ENCODE measurements around the gene FAM180B. TPM values are rescaled to one million over a fixed set of nuclear protein-coding genes. Genes with fewer than 3 reads are reported as not detected.
"Not testable (repeated sequence)": the region's sequence is repeated elsewhere in the genome, so short reads cannot be mapped to it uniquely, and the experiment has no call there.

The FAM180B gene
- total RNA-seq, 1 donor from 2014 or later = 0.31 TPM

DNA sequence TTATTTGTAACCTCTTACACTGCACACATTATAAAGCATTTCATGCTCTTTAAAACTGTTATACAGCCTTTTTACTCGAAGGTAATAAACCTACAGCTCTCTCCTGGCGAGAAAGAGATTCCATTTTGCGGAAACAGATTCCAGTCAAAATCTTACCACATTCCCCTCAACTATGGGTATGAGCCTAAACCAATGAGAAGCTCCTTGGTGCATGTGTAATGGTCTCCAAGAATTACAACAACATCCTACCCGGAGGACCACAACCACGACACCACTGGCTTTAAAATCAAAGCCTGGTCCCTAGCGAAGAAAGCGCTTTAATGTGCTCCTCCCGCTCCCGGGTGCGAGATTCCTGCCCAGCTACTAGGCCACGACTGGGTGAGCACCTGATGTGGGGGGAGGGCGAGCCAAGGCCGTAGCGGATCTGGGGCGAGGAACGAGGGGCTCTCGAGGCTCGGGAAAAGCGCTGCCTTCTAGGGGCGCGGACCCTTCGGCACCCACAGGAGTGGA, 34.4 kb upstream of the FAM180B start:
- TF ChIP-seq, protein P1, sequence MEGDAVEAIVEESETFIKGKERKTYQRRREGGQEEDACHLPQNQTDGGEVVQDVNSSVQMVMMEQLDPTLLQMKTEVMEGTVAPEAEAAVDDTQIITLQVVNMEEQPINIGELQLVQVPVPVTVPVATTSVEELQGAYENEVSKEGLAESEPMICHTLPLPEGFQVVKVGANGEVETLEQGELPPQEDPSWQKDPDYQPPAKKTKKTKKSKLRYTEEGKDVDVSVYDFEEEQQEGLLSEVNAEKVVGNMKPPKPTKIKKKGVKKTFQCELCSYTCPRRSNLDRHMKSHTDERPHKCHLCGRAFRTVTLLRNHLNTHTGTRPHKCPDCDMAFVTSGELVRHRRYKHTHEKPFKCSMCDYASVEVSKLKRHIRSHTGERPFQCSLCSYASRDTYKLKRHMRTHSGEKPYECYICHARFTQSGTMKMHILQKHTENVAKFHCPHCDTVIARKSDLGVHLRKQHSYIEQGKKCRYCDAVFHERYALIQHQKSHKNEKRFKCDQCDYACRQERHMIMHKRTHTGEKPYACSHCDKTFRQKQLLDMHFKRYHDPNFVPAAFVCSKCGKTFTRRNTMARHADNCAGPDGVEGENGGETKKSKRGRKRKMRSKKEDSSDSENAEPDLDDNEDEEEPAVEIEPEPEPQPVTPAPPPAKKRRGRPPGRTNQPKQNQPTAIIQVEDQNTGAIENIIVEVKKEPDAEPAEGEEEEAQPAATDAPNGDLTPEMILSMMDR (IDR thresholded peaks at IDR 0.05; ENCODE audit: unreplicated experiment) = peak; percentile 2
- Mint-ChIP-seq H3K4me1 (ENCODE audit: unreplicated experiment) (peaks cover 24% of the 10 kb centered on the region), H3K36me3 (ENCODE audit: low read depth, unreplicated experiment) (peaks cover 13% of the 10 kb centered on the region), H3K27ac (ENCODE audit: unreplicated experiment) (peak overlapping the region; percentile 100), H3K9me3 (ENCODE audit: unreplicated experiment) (no peaks in the 10 kb centered on the region), H3K27me3 (ENCODE audit: unreplicated experiment) (peaks cover 8% of the 10 kb centered on the region), H3K4me3 (ENCODE audit: unreplicated experiment) (peak overlapping the region; percentile 100)
- peak; percentile 44 for DNase-seq (ENCODE audit: low spot score)

DNA sequence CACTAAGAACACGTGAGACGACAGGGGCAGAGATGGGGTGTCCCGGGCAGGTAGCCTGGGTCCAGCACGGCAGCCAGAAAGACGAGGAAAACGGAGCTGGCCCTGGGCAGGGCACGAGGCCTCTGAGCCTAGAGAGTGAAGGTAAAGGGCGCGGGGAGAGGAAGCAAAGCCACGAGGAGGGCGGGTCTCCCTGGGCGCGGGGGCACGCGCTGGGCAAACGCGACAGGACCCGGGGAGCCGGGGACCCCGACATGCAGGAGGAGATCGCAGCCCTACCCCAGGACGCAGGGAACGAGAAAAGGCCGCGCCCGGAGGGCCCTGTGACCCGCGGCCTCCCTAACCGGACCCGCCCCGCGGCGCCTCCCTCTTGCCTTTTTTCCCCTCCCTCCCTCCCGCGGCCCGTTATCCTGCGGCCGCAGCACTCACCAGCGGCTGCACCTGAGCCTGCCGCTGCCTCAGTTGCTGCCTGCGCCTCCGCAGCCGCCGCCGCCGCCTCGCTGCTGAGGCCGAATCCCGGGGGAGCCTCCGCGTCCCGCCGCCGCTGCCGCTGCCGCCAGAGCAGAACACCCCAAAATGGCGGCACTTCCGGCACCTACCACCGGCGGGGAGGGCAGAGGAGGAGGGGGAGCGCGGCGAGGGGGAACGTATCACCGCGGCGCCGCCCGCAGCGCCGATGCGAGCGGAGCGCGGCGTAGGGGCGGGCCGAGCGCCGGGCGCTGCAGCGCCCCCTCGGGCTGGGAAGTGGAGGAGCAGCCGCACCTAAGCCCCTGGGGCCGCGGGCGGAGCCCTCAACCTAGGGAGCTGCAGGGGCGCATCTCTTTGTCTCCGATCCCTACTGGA, 33.7 kb upstream of the FAM180B start, which contains the start of gene CELF1:
Gene CELF1, minus strand, starts transcription at position 567 of the 840 bp plus-strand sequence. CDS start 53,609 bp downstream, outside the sequence.
- Mint-ChIP-seq H3K4me3 (ENCODE audit: unreplicated experiment) (peak within 1 kb of the TSS; percentile 100), H3K27me3 (ENCODE audit: unreplicated experiment) (peaks cover 8% of the 10 kb centered on the region), H3K9me3 (ENCODE audit: unreplicated experiment) (no peaks in the 10 kb centered on the region), H3K27ac (ENCODE audit: unreplicated experiment) (peak within 1 kb of the TSS; percentile 100), H3K4me1 (ENCODE audit: unreplicated experiment) (peaks cover 24% of the 10 kb centered on the region), H3K36me3 (ENCODE audit: low read depth, unreplicated experiment) (peaks cover 13% of the 10 kb centered on the region)
- TF ChIP-seq, protein P1 (IDR thresholded peaks at IDR 0.05; ENCODE audit: unreplicated experiment) = peak; percentile 92
- peak; percentile 95 for DNase-seq (ENCODE audit: low spot score)

DNA sequence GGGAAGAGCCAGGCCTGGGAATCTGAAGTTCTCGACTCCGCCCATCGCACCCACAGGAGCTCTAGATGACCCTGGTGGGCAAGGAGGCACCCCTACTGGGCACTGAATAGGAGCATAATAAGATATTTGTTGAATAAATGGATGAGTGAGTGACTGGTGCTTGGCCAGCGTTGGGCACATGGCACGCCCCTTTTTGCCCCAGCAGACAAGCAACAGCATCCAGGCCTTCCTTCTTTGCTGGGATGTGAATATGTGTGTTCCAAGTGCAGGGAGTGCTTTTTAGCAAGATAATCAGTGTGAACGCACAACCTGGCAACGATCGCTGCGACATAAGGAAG, 33.1 kb upstream of the FAM180B start:
- no peaks in the 10 kb centered on the region for H3K9me3 Mint-ChIP-seq (ENCODE audit: unreplicated experiment)
- peak overlapping the region; percentile 92 for H3K4me3 Mint-ChIP-seq (ENCODE audit: unreplicated experiment)
- TF ChIP-seq, protein P1 (IDR thresholded peaks at IDR 0.05; ENCODE audit: unreplicated experiment) = no peak
- peaks cover 13% of the 10 kb centered on the region for H3K36me3 Mint-ChIP-seq (ENCODE audit: low read depth, unreplicated experiment)
- H3K27ac Mint-ChIP-seq (ENCODE audit: unreplicated experiment) = peak overlapping the region; percentile 89
- peaks cover 24% of the 10 kb centered on the region for H3K4me1 Mint-ChIP-seq (ENCODE audit: unreplicated experiment)
- DNase-seq (ENCODE audit: low spot score) = no peak
- peaks cover 8% of the 10 kb centered on the region for H3K27me3 Mint-ChIP-seq (ENCODE audit: unreplicated experiment)

DNA sequence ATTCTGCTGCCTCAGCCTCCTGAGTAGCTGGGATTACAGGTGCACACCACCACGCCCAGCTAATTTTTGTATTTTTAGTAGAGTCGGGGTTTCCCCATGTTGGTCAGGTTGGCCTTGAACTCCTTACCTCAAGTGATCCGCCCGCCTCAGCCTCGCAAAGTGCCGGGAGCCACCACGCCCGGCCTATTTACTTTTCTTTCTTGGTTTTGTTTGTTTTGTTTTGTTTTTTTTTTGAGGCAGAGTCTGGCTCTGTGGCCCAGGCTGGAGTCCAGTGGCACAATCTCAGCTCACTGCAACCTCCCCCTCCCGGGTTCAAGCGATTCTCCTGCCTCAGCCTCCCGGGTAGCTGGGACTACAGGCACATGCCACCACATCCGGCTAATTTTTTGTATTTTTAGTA, 29.5 kb upstream of the FAM180B start:
- H3K27me3 Mint-ChIP-seq (ENCODE audit: unreplicated experiment); H3K9me3 Mint-ChIP-seq (ENCODE audit: unreplicated experiment); H3K4me3 Mint-ChIP-seq (ENCODE audit: unreplicated experiment); H3K4me1 Mint-ChIP-seq (ENCODE audit: unreplicated experiment); H3K36me3 Mint-ChIP-seq (ENCODE audit: low read depth, unreplicated experiment); H3K27ac Mint-ChIP-seq (ENCODE audit: unreplicated experiment); DNase-seq (ENCODE audit: low spot score): not testable (repeated sequence)

DNA sequence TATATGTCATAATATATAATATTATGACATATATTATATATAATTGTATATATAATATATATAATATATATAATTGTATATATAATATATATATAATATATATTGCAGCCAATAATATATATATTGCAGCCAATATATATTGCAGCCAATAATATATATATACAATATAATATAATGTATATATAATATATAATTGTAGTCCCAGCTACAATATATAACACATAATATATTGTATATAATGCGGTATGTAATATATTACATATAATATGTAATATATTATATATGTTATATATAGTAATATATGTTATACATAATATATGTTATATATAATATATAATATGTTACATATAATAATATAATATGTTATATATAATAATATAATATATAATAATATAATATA, 27.8 kb upstream of the FAM180B start:
- no peak for DNase-seq (ENCODE audit: low spot score)
- no peaks in the 10 kb centered on the region for H3K4me1 Mint-ChIP-seq (ENCODE audit: unreplicated experiment)
- no peaks in the 10 kb centered on the region for H3K9me3 Mint-ChIP-seq (ENCODE audit: unreplicated experiment)
- H3K4me3 Mint-ChIP-seq (ENCODE audit: unreplicated experiment) = no peak overlapping the region
- TF ChIP-seq, protein P1 (IDR thresholded peaks at IDR 0.05; ENCODE audit: unreplicated experiment) = no peak
- H3K36me3 Mint-ChIP-seq (ENCODE audit: low read depth, unreplicated experiment) = no peaks in the 10 kb centered on the region
- H3K27me3 Mint-ChIP-seq (ENCODE audit: unreplicated experiment) = peaks cover 3% of the 10 kb centered on the region
- H3K27ac Mint-ChIP-seq (ENCODE audit: unreplicated experiment) = no peak overlapping the region

All from endothelial cell (in vitro differentiated cells).